Natural killer cell treated with Interleukin-12 subunit alpha and Interleukin-12 subunit beta and Interleukin-15 and Interleukin-18, amount 100 ng/mL, for 72 hours (primary cell): ENCODE data around the gene DENND1B. TPM values are rescaled to one million over a fixed set of nuclear protein-coding genes. Genes with fewer than 3 reads are reported as not detected.
"Not testable (repeated sequence)": the region's sequence is repeated elsewhere in the genome, so short reads cannot be mapped to it uniquely, and the experiment has no call there.

Experiments
- ATAC-seq, 2 donors: fragments of 150-1000 bp; cut with Tn5 transposase in 1 of 2; sonication (Bioruptor Pico), chemical (Tn5 transposase) in 1 of 2; 2 replicates each; pipeline ENCODE4 v1.10.0; 2021
- DNase-seq: peaks from one replicate; pipeline ENCODE4 v3.0.0; 2022; ENCODE audit warnings: low spot score
- H3K27ac Mint-ChIP-seq, 2 donors: 1 replicate in 1 of 2; 2 replicates in 1 of 2; pipeline ENCODE4 v1.8.0; 2022; ENCODE audit warnings: mixed read lengths in 2 of 2, mild to moderate bottlenecking in 1 of 2, moderate library complexity in 1 of 2
- H3K27me3 Mint-ChIP-seq, 2 donors: 1 replicate in 1 of 2; 2 replicates in 1 of 2; pipeline ENCODE4 v1.8.0; 2022; ENCODE audit warnings: mixed read lengths in 2 of 2
- H3K36me3 Mint-ChIP-seq: one replicate; pipeline ENCODE4 v1.8.0; 2022; ENCODE audit warnings: mixed read lengths
- H3K4me1 Mint-ChIP-seq, 2 donors: 1 replicate in 1 of 2; 2 replicates in 1 of 2; pipeline ENCODE4 v1.8.0; 2022; ENCODE audit warnings: low read depth in 2 of 2, mixed read lengths in 2 of 2, mild to moderate bottlenecking in 1 of 2
- H3K4me3 Mint-ChIP-seq: one replicate; pipeline ENCODE4 v1.8.0; 2022; ENCODE audit warnings: mixed read lengths
- H3K9me3 Mint-ChIP-seq: 2 replicates; pipeline ENCODE4 v1.8.0; 2022; ENCODE audit warnings: mixed read lengths
- total RNA-seq, 2 donors: library from RNA; stranded (reverse); gene quantifications; one replicate each; pipeline ENCODE4 v1.2.3, GENCODE V29; 2022

DENND1B gene
- total RNA-seq, 2 donors from 2014 or later, result 26.1 to 27.7 TPM

GRCh38 chr1:197604302-197604701, 171.0 kb downstream of the DENND1B start:
- Mint-ChIP-seq H3K27me3 (no peaks in the 10 kb centered on the region), H3K36me3 (peaks cover 6% of the 10 kb centered on the region), H3K4me1 (no peaks in the 10 kb centered on the region), H3K4me3 (no peak overlapping the region), H3K9me3 (no peaks in the 10 kb centered on the region), H3K27ac (no peak overlapping the region)
- DNase-seq, result no peak
- no peak for ATAC-seq

DNA sequence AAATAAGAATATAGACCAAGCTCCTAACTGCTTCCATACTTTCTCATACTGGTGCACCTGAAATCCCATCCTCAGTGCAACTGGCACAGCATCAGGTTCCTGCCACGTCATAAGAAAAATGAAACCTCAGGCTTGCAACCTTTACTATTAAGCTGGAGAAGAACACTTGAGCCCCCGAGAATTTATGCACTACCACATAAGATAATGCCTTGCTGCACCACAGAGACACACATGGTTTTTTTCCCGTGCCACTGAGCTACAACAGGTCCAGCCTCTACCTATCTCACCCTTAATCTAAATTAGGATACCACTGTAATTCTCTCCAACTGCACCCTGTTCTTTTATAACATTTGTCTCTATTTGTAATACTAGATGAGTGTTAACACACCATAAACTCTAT, 174.5 kb downstream of the DENND1B start:
- Mint-ChIP-seq H3K4me1 (peaks cover 0 to under 1% of the 10 kb centered on the region in 2 donors), H3K9me3 (no peaks in the 10 kb centered on the region), H3K36me3 (peaks cover 6% of the 10 kb centered on the region), H3K4me3 (no peak overlapping the region), H3K27me3 (no peaks in the 10 kb centered on the region), H3K27ac (no peak overlapping the region)
- ATAC-seq, result no peak
- DNase-seq, result no peak

- ATAC-seq, result no peak
- no peaks in the 10 kb centered on the region for H3K9me3 Mint-ChIP-seq
- no peak overlapping the region for H3K4me3 Mint-ChIP-seq
- peaks cover 0 to 5% of the 10 kb centered on the region in 2 donors for H3K4me1 Mint-ChIP-seq
- peaks cover 6% of the 10 kb centered on the region for H3K36me3 Mint-ChIP-seq
- H3K27me3 Mint-ChIP-seq, result no peaks in the 10 kb centered on the region
- no peak for DNase-seq
- no peak overlapping the region for H3K27ac Mint-ChIP-seq
These were observed 175.5 kb downstream of the DENND1B start for GRCh38 chr1:197599789-197600188.

- no peaks in the 10 kb centered on the region for H3K27me3 Mint-ChIP-seq
- H3K27ac Mint-ChIP-seq, result no peak overlapping the region
- no peak overlapping the region for H3K4me3 Mint-ChIP-seq
These were observed 176.3 kb downstream of the DENND1B start for GRCh38 chr1:197598935-197599334.

DNA sequence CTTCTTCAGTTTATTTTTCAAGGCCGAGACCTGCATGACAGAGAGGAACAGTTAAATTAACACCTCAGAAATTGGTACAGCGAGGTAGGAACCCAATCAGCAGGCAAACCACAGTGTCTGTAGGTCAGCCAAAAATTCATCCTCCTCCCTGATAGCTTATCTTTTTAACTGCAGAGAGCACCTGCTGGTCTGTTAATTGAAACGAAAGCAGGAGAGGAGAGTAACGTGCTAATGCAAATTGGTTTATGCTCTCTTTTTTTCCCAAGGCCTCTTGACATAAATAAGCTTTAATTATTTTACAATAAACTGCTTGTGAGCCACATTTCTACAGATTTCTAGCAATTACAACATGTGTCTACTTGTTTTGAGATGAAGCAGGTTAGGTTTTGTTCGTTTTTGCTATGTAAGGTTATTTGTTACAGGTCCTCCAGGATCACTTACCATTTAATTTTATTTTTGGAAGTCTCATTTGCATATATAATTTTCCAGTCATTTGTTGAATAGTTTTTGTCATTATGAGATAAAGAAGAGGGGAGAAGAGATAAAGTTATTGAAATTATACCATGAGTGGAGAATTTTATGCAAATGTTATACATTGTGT, 179.9 kb downstream of the DENND1B start:
- no peak for ATAC-seq
- H3K4me3 Mint-ChIP-seq, result no peak overlapping the region
- DNase-seq, result no peak
- H3K9me3 Mint-ChIP-seq, result no peaks in the 10 kb centered on the region
- no peaks in the 10 kb centered on the region for H3K36me3 Mint-ChIP-seq
- H3K27me3 Mint-ChIP-seq, result no peaks in the 10 kb centered on the region
- H3K27ac Mint-ChIP-seq, result no peak overlapping the region
- H3K4me1 Mint-ChIP-seq, result peaks cover 0 to 5% of the 10 kb centered on the region in 2 donors

More at GRCh38 chr1:197598935-197599334, 176.3 kb downstream of the DENND1B start:
- H3K4me1 Mint-ChIP-seq, result peaks cover 0 to 5% of the 10 kb centered on the region in 2 donors
- ATAC-seq, result no peak
- DNase-seq, result no peak
- H3K9me3 Mint-ChIP-seq, result no peaks in the 10 kb centered on the region
- H3K36me3 Mint-ChIP-seq, result peaks cover 6% of the 10 kb centered on the region

DNA sequence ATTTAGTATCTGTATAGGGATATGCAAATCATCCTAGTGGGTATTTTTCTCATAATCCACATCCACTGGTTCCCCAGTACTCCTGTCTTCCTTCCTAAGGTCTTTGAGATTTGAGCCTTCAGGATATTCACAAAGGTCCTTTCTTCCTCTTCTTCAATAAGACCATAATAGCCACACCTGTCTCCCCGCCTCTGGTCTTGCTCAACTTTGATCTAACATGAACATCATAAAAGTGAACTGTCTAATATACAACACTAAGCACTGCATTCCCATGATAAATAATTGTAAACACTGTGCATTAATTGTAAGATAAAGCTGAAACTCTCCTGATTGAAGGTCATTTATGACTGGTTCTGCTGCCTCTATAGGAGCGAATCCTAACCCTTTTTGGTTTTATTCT, 184.6 kb downstream of the DENND1B start:
- H3K27me3 Mint-ChIP-seq, result no peaks in the 10 kb centered on the region
- H3K36me3 Mint-ChIP-seq, result no peaks in the 10 kb centered on the region
- H3K4me1 Mint-ChIP-seq, result peaks cover 0 to 4% of the 10 kb centered on the region in 2 donors
- no peak overlapping the region for H3K27ac Mint-ChIP-seq
- H3K4me3 Mint-ChIP-seq, result no peak overlapping the region
- no peak for DNase-seq
- H3K9me3 Mint-ChIP-seq, result no peaks in the 10 kb centered on the region
- ATAC-seq, result no peak

DNA sequence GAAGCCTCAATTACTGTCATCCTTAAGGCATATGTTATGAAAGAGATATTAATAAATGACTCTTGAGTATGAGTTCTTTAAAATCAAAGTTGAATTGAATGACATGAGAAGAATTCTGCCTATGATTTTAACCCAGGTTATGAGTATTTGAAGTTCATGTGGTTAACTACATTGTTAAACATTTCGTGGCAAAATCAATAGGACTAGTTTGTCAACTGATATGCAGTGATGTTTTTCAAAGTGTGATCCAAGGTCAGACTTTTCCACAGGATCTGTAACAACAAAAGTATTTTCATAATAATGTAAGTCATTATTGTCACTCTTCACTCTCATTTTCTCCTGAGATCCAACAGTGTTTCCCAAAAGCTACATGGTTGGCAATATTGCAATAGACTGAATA, 189.5 kb downstream of the DENND1B start:
- no peak overlapping the region for H3K27ac Mint-ChIP-seq
- no peak overlapping the region for H3K4me3 Mint-ChIP-seq
- H3K36me3 Mint-ChIP-seq, result no peaks in the 10 kb centered on the region
- H3K27me3 Mint-ChIP-seq, result no peaks in the 10 kb centered on the region
- DNase-seq (no peak), ATAC-seq (no peak)
- H3K4me1 Mint-ChIP-seq, result no peaks in the 10 kb centered on the region
- no peaks in the 10 kb centered on the region for H3K9me3 Mint-ChIP-seq

DNA sequence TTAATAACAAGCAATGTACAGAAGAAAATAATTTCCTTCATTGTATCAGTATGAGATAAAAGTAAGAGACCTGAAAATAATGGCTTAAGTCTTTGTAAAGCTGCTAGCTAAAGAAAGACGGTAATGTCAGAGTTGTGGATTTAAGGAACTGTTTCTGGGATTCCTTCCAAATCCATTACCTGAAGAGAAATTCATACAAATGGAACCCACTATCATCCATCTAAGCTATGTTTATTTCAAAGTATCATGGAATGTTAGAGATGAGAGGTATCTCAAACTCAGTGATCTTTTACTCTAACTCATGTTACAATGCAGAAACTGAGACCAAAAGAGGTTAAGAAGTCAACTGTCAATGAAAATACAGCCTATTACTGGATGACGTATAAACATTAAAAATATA, 197.7 kb downstream of the DENND1B start:
- Mint-ChIP-seq H3K27ac (no peak overlapping the region), H3K9me3 (peaks cover 5% of the 10 kb centered on the region), H3K36me3 (peaks cover 30% of the 10 kb centered on the region), H3K4me1 (no peaks in the 10 kb centered on the region), H3K4me3 (no peak overlapping the region), H3K27me3 (no peaks in the 10 kb centered on the region)
- ATAC-seq, result no peak
- no peak for DNase-seq

- DNase-seq, ATAC-seq, H3K4me1 Mint-ChIP-seq, H3K9me3 Mint-ChIP-seq, H3K27me3 Mint-ChIP-seq, H3K27ac Mint-ChIP-seq, H3K4me3 Mint-ChIP-seq: not testable (repeated sequence)
- H3K36me3 Mint-ChIP-seq, result peaks cover 35% of the 10 kb centered on the region
These were observed 199.7 kb downstream of the DENND1B start for GRCh38 chr1:197575531-197575930.

DNA sequence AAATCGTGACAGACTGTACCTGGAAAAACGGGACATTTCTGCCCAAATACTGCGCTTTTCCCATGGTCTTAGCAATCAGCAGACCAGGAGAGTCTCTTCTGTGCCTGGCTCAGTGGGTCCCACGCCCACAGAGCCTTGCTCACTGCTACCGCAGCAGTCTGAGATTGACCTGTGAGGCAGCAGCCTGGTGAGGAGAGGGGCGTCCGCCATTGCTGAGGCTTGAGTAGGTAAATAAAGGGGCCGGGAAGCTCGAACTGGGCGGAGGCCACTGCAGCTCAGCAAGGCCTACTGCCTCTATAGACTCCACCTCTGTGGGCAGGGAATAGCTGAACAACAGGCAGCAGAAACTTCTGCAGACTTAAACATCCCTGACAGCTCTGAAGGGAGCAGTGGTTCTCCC, 203.1 kb downstream of the DENND1B start:
- DNase-seq (no peak), ATAC-seq (no peak)
- Mint-ChIP-seq H3K9me3 (peaks cover 8% of the 10 kb centered on the region), H3K27me3 (no peaks in the 10 kb centered on the region), H3K4me3 (no peak overlapping the region), H3K27ac (no peak overlapping the region), H3K36me3 (peaks cover 58% of the 10 kb centered on the region), H3K4me1 (no peaks in the 10 kb centered on the region)

DNA sequence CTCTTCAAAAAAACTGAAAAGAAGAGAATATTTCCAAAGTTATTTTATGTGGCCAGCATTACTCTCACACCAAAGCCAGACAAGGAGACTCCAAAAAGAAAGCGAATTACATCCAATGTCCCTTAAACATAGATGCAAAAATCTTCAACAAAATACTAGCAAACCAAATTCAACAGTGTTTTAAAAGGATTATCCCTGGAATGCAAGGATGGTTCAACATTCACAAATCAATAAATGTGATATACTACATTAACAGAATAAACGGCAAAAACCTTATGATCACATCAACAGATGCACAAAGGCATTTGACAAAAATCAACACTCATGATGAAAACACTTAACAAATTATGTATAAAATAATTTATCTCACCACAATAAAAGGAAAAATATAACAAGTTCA, 207.8 kb downstream of the DENND1B start:
- no peaks in the 10 kb centered on the region for H3K4me1 Mint-ChIP-seq
- H3K36me3 Mint-ChIP-seq, result peaks cover 44% of the 10 kb centered on the region
- H3K9me3 Mint-ChIP-seq, result peaks cover 3% of the 10 kb centered on the region
- H3K27ac Mint-ChIP-seq, result no peak overlapping the region
- H3K27me3 Mint-ChIP-seq, result no peaks in the 10 kb centered on the region
- DNase-seq (no peak), ATAC-seq (no peak)
- H3K4me3 Mint-ChIP-seq, result no peak overlapping the region

GRCh38 chr1:197561041-197561440, 214.2 kb downstream of the DENND1B start:
- DNase-seq (no peak), ATAC-seq (no peak)
- H3K27me3 Mint-ChIP-seq, result no peaks in the 10 kb centered on the region
- H3K9me3 Mint-ChIP-seq, result no peaks in the 10 kb centered on the region
- H3K4me1 Mint-ChIP-seq, result no peaks in the 10 kb centered on the region
- H3K4me3 Mint-ChIP-seq, result no peak overlapping the region
- H3K36me3 Mint-ChIP-seq, result peaks cover 6% of the 10 kb centered on the region
- H3K27ac Mint-ChIP-seq, result no peak overlapping the region

GRCh38 chr1:197559655-197560054, 215.6 kb downstream of the DENND1B start:
- Mint-ChIP-seq H3K27me3 (no peaks in the 10 kb centered on the region), H3K36me3 (peaks cover 6% of the 10 kb centered on the region), H3K4me3 (no peak overlapping the region), H3K9me3 (no peaks in the 10 kb centered on the region), H3K4me1 (peaks cover 0 to 5% of the 10 kb centered on the region in 2 donors), H3K27ac (no peak overlapping the region)
- ATAC-seq, result no peak
- no peak for DNase-seq

- Mint-ChIP-seq H3K4me1 (peaks cover 0 to 5% of the 10 kb centered on the region in 2 donors), H3K27ac (no peak overlapping the region), H3K36me3 (peaks cover 6% of the 10 kb centered on the region), H3K4me3 (no peak overlapping the region), H3K9me3 (no peaks in the 10 kb centered on the region), H3K27me3 (no peaks in the 10 kb centered on the region)
- ATAC-seq (no peak), DNase-seq (no peak)
These were observed 216.0 kb downstream of the DENND1B start for GRCh38 chr1:197559244-197559643.

DNA sequence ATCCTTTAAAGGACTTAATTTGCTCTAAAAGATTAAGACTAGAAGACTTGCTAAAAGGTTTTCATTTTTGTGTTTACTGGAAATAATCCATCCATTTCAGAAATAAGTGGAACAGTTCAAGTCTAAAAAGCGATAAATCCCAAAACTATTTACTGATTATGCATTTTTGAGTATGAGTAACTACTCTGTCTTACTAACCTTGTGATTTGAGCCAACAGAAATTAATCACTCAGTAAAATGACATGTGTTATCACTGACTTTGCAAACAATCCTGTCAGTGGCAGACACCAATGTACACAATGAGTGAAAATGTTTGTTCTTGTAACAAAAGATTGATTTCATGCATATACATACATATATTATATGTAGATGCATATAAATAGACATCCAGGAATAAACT, 218.0 kb downstream of the DENND1B start:
- no peak overlapping the region for H3K4me3 Mint-ChIP-seq
- no peaks in the 10 kb centered on the region for H3K36me3 Mint-ChIP-seq
- no peaks in the 10 kb centered on the region for H3K27me3 Mint-ChIP-seq
- H3K9me3 Mint-ChIP-seq, result no peaks in the 10 kb centered on the region
- no peak overlapping the region for H3K27ac Mint-ChIP-seq
- H3K4me1 Mint-ChIP-seq, result peaks cover 0 to 5% of the 10 kb centered on the region in 2 donors
- ATAC-seq (no peak), DNase-seq (no peak)
